ENCODE data around the gene TBCD. TPM values are rescaled to one million over a fixed set of nuclear protein-coding genes. Genes with fewer than 3 reads are reported as not detected.

Gene TBCD
- total RNA-seq, 1 experiment from 2014 or later: 129 TPM

- Mint-ChIP-seq H3K4me3 (no peak overlapping the region), H3K27ac (no peak overlapping the region; a peak in 1 of 7 replicates), H3K36me3 (ENCODE audit: insufficient read depth in 1 of 3, low read depth in 3 of 3) (peaks cover 35 to 57% (median 54%) of the 10 kb centered on the region in 3 experiments), H3K27me3 (ENCODE audit: low read depth) (no peaks in the 10 kb centered on the region), H3K4me1 (peaks cover 0 to 4% of the 10 kb centered on the region in 2 experiments; a peak in 1 of 4 replicates), H3K9me3 (peaks cover 9% of the 10 kb centered on the region in 2 experiments)
- H3K79me1 ChIP-seq (ENCODE audit: insufficient read depth, low read depth, low read length, poor library complexity, severe bottlenecking): peaks cover 3% of the 10 kb centered on the region
- H4K8ac ChIP-seq (replicated peaks; ENCODE audit: insufficient read length, low read depth, low read length): no peak overlapping the region
- peaks cover 2% of the 10 kb centered on the region; the same call in 1 of the 2 replicates for H3K79me2 ChIP-seq (ENCODE audit: insufficient read depth, low read length)
- H3K4me1 ChIP-seq (ENCODE audit: insufficient read depth, low read length): no peaks in the 10 kb centered on the region
- H2AFZ ChIP-seq (ENCODE audit: low read length): no peak overlapping the region
- H3T11ph ChIP-seq (ENCODE audit: low read length): no peak overlapping the region
- no peak for TF ChIP-seq CTCF (conservative IDR thresholded peaks at IDR 0.05)
- no CpG with 5 or more reads among the region's 14 CpGs for WGBS (ENCODE audit: extremely low coverage, insufficient read length, low lambda C conversion rate)
- H3K27ac ChIP-seq (ENCODE audit: insufficient read length, low read depth, low read length): no peak overlapping the region
- no peak overlapping the region for H3K4me2 ChIP-seq (ENCODE audit: insufficient read depth, insufficient read length, low read length)
- H3K9ac ChIP-seq (ENCODE audit: extremely low read depth, insufficient read length, low read length): no peak overlapping the region
- H3K23ac ChIP-seq (ENCODE audit: insufficient read length, low read depth, low read length): no peak overlapping the region
- H2BK120ac ChIP-seq (ENCODE audit: low read depth, low read length, poor library complexity, severe bottlenecking): no peak overlapping the region
- H2BK12ac ChIP-seq (ENCODE audit: insufficient read length, low read depth, low read length): no peak overlapping the region
- no peak overlapping the region for H3K4ac ChIP-seq (ENCODE audit: low read depth, low read length)
- no peak overlapping the region for H4K91ac ChIP-seq (ENCODE audit: insufficient read length, low read depth, low read length)
- peaks cover 3% of the 10 kb centered on the region for H3K9me3 ChIP-seq (ENCODE audit: control insufficient read depth, low read depth, low read length)
- H2BK20ac ChIP-seq (ENCODE audit: low read depth, low read length, poor library complexity, severe bottlenecking): no peak overlapping the region
- no peak overlapping the region for H3K18ac ChIP-seq (ENCODE audit: insufficient read length, low read depth, low read length)
- H3K23me2 ChIP-seq (ENCODE audit: insufficient read length, low read depth, low read length, poor library complexity, severe bottlenecking): no peaks in the 10 kb centered on the region
- no peaks in the 10 kb centered on the region for H4K20me1 ChIP-seq (ENCODE audit: control insufficient read depth, insufficient read depth, insufficient read length)
- no peak overlapping the region for H2BK15ac ChIP-seq (ENCODE audit: low read depth, low read length)
- H3K14ac ChIP-seq (ENCODE audit: insufficient read depth, low read length): no peak overlapping the region
- H2AK5ac ChIP-seq (ENCODE audit: insufficient read length, low read length): no peak overlapping the region
- H4K5ac ChIP-seq (ENCODE audit: insufficient read length, low read depth, low read length): no peak overlapping the region
- H3K56ac ChIP-seq (ENCODE audit: insufficient read length, low read depth, low read length): no peak overlapping the region
- no peak overlapping the region for H2BK5ac ChIP-seq (ENCODE audit: insufficient read length, low read length)
- no peak for DNase-seq
- no peaks in the 10 kb centered on the region for H3K27me3 ChIP-seq (ENCODE audit: insufficient read depth, low read length)
Measured at GRCh38 chr17:82795615-82796014, 43.8 kb downstream of the TBCD start.
